Stimulated activated CD4-positive, alpha-beta T cell treated with anti-CD3 and anti-CD28 coated beads, Interleukin-12 subunit alpha, Interleukin-12 subunit beta, amount 100 ng/mL, for 24 hours (primary cell): ENCODE data around the gene C17orf78.
A peak's percentile ranks its signal among the peaks of the same experiment; 100 is the strongest.
"Not testable (repeated sequence)": the region's sequence is repeated elsewhere in the genome, so short reads cannot be mapped to it uniquely, and the experiment has no call there.

Experiments used
- DNase-seq, 2 experiments: peaks; one replicate each; pipeline ENCODE4 v3.0.0-alpha.2; 2020; ENCODE audit warnings: low read depth in 2 of 2

Gene C17orf78

DNA sequence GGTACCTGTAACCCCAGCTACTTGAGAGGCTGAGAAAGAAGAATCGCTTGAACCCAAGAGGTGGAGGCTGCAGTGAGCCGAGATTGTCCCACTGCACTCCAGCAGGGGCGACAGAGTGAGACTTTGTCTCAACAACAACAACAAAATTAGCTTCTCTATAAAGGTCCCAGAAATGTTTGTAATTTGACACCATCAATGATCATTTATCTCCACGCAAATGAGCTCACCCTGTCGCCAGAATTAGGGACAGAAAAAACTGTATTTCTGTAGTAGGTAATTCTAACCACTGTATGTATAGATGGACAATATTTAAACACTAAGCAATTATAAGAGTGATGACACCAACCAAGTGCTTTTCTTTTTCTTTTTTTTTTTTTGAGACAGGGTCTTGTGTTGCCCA is 10.7 kb downstream of the C17orf78 start:
- no peak for DNase-seq

DNA sequence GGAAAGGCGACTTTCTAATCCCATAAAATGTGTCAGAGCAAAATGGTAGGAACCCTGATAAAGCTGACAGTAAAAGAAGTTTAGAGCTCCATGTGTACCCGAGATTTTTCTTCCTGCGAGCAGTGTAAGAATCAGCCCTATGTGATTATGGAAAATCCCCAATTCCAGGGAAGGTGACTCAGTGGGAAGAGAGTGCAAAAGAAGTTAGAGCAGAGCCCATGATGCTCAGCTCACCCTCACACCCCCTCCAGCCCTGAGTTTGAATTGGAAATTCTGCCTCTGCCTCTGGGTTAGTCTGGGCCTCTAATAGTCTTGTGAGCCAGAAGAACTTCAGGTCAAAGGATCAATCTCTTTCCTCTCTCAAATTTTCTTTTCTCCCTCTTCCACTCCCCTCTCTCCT is 12.5 kb downstream of the C17orf78 start:
- DNase-seq, result no peak

DNA sequence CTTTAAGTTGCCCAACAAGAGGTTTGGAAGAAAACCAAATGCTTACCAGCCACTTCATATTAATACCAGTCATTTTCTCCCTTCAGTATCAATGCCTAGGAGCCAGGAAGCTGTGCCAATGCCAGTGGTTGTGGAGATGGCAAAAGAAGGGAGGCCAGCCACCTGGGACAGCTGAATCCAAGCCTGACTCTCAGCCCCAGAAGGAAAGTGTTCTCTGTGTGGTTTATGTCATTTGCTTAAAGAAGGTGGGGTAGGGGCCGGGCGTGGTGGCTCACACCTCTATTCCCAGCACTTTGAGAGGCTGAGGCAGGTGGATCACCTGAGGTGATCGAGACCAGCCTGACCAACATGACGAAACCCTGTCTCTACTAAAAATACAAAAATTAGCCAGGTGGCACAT is 13.4 kb downstream of the C17orf78 start:
- DNase-seq, result no peak

DNA sequence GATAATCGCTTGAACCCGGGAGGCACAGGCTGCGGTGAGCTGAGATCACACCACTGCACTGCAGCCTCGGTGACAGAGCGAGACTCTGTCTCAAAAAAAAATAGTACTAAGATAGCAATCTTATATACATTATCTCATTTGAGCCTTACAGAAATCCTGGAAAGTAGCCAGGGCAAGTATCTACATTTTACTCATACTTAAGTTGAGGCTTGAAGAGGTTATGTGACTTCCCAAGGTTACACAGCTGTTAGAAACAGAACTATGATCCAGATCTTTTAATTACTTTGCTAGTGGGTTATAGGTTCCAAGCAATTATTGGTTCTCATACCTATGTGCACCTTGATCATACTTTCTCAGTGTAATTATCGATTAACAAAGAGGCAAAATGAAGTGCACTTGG is 15.4 kb downstream of the C17orf78 start:
- no peak for DNase-seq

DNA sequence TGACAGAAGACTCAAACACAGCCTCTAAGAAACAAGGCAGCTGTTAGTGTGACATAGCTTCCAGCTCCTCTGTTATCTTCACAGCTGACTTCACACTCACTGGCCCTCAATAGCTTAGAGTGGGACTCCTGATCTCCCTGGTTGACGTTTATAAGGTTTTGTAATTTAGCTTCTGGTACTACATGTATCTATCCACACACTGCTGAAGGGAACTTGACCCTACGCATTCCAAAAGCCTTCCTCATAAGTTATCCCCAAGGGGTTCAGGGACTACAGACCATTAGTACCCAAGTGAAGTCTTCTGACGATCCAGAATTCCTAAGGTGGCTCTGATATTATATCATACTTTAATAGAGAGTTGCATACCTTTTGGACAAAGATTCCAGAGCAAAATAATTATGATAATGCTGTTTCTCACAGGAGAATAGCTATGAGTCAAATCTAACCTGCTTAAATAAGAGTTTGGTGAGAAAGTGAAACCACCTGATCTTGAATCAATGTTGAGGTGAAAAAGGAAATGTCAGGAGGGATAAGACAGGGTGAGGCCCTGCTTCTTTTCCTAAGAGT is 16.3 kb downstream of the C17orf78 start:
- DNase-seq, result no peak

DNA sequence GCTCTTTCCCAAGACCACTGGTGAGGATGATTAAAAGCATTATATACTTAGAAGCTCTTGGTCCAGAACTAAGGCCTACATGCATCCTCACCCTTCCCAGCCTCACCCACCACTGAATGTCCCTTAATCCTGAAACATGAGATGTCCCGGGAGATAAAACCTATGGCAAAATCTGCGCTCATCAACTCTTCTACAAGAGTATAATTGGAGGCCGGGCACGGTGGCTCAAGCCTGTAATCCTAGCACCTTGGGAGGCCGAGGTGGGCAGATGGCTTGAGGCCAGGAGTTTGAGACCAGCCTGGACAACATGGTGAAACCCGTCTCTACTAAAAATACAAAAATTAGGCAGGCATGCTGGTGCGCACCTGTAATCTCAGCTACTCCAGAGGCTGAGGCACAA is 17.6 kb downstream of the C17orf78 start:
- DNase-seq, result no peak

DNA sequence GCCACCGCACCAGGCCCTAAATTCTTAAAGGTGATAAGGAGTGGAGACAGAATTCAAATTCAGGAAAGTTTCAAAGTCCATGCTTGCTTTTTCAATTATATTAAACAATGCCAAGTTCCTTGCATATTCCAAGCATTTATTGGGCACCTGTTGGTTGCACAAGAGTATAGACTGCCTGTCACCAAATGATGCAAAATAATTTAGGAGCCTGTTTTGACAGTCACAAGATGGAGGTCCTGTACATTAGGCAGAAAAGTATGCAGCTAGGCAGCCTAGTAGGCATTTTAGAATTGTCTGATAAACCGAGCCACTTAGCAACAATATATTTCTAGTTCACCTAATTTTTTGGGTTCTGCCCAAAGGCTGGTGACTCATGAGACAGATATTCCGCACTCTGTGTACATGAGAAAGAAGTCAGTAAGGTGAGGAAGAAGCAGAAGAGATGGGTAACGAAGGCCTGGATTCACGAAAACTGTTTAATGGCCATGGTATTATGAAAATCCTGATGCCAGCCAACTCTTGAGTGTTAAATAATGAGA is 23.5 kb downstream of the C17orf78 start:
- DNase-seq, result no peak

DNA sequence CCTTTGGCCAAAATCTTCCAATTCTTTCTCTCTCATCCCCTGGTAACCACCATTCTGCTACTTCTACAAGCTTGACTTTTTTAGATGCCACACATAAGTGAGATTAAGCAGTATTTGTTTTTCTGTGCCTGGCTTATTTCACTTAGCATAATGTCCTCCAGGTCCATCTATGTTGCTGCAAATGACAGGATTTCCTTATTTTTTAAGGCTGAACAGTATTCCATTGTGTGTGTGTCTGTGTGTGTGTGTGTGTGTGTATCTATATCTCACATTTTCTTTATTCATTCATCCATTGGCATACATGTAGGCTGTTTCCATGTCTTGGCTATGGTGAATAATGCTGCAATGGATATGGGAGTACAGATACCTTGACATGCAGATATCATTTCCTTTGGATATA is 24.7 kb downstream of the C17orf78 start:
- no peak for DNase-seq

DNA sequence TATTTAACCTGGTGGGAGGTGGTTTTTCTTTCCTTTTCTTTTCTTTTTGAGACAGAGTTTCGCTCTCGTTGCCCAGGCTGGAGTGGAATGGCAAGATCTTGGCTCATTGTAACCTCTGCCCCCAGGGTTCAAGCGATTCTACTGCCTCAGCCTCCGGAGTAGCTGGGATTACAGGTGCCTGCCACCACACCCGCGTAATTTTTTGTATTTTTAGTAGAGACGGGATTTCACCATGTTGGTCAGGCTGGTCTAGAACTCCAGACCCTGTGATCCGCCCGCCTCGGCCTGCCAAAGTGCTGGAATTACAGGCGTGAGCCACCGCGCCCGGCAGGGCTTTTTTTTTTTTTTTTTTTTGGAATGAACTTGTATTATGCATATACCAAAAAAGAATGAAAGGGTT is 29.7 kb downstream of the C17orf78 start:
- DNase-seq, result not testable (repeated sequence)

DNA sequence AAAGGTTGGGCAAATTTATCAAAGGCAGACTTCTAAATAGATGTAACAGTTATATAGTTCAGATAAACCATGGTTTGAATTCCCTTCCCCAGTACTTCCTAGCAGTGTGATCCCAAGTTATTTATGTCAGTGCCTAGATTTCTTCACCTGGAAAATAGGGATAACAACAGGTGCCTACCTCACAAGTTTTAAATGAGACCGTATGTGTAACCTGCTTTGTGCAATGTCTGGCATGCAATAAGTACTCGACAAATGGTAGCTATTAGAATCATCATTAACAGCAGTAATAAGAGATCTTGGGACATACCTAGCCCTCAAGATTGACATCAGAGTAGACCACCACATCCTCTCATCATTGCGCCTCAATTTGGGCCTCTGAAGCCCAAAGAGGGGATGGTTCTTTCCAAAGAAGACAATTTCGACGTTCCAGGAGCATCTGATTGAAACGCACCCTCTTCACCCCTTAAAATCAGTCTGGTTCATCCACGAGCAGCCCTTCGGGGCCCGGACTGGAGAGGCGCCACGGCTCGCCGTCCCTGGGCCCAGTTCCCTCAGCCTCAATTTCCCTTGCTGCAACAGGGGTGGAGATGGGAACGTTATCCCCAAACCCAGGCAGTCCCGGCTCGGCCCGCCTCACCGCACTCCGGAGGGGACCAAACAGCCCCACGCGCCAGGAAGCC is 30.3 kb downstream of the C17orf78 start:
- no peak for DNase-seq

DNA sequence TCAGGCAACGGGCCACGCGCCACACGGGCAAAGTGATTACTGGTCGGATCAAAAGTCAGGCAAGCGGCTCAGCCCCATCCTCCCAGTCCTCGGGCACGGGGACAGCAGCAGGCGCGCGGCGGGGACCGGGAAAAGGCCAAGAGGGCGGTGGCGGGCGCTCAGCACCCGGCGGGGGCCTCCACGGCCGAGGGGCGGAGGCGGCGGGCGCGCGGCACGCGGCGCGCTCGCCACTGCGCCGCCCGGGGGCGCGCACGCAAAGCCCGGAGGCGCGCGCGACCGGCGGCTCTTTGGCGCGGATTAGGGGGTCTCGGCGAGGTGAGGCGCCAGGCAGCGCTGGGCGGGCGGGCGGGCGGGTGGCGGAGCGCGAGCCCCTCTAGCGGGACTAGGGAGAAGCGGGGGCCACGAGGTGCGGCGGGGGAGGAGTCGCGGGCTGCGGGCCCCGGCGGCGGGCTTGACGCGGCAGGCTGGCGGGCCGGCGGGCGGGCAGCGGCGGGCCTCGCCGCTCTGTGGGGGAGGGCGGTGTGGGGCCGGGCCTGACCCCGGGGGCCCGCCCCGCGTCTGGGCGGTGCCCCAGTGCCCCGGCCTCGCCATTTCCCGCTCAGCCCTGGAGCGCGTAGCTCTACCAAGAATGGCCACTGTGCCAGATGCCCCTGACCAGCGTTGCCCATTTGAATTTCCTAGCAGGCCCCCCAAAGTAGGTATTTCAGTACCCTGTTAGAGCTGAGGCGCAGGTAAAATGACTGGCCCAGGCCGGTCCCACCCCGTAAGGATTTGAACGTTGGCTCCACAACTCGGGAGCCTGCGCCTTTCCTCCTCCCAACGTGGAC is 31.1 kb downstream of the C17orf78 start, which contains the start of the genes ACACA and TADA2A:
ACACA (minus strand) TSS at position 202 of the 827 bp plus-strand sequence. CDS start 537 bp downstream, outside the sequence.
TADA2A (plus strand) TSS at position 252 of the 827 bp plus-strand sequence. CDS start 4,480 bp downstream, outside the sequence.
- peak; percentile 61 to 73 for DNase-seq

DNA sequence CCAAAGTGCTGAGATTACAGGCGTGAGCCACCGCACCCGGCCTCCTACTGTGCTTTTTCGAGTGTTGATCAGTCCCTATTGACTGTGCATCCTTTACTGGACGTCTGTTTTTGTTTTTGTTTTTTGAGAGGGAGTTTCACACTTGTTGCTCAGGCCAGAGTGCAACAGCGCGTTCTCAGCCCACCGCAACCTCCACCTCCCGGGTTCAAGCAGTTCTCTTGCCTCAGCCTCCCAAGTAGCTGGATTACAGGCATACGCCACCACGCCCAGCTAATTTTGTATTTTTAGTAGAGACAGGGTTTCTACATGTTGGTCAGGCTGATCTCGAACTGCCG is 32.3 kb downstream of the C17orf78 start:
- DNase-seq, result not testable (repeated sequence)

DNA sequence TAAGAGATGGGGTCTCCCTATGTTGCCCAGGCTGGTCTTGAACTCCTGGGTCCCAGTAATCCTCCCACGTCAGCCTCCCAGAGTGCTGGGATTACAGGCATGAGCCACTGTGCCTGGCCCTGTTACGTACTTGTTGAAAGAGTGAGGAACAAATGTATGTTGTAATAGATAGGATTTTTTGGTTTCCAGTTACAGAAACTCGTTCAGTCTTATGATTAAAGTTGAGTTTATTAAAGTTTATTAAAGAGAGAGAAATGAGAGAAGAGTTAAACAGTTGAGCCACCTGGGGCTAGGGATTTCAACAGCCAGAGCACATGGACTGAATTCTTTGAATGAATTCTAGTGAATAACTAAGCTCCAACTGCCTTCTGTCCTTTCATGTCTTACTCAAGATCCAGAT is 34.6 kb downstream of the C17orf78 start:
- DNase-seq, result no peak

DNA sequence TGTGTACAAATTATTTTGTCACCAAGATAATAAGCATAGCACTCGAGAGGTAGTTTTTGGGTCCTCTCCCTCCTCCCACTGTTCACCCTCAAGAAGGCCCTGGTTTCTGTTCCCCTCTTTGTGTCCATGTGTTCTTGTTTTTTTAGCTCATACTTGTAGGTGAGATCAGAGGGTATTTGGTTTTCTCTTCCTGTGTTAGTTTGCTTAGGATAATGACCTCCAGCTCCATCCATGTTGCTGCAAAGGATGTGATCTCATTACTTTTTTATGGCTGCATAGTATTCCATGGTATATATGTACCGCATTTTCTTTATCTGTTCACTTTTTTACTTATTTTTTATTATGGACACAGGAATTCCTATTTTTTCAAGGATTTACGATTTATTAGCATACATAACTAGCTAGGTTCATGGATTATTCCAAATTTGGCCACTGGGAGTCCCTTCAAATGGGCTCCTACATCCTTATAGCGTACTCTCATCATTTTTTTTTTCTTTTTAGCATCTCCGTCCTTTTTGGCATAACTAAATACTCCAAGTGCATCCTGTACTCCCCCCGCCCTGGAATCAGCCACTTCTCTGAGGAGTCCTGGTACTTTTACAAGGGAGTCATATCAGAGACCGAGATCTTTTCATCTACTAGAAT is 38.2 kb downstream of the C17orf78 start:
- DNase-seq, result no peak

DNA sequence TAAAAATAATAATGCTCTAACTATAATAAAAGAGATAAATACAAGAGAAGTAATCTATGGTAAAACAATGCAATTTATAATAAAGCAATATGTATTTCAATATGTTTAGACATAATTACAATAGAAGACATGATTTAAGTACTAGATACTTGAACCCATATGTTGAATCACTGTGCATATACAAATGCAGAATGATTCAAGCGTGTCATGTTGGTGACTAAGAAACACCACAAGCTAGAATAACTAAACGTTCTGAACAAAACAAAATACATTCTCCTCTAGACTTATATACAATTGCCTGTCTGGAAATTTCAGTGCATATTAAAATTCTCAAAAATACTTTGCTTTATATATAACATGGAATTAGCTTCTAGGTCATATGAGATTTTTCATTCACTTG is 42.1 kb downstream of the C17orf78 start:
- DNase-seq, result no peak

DNA sequence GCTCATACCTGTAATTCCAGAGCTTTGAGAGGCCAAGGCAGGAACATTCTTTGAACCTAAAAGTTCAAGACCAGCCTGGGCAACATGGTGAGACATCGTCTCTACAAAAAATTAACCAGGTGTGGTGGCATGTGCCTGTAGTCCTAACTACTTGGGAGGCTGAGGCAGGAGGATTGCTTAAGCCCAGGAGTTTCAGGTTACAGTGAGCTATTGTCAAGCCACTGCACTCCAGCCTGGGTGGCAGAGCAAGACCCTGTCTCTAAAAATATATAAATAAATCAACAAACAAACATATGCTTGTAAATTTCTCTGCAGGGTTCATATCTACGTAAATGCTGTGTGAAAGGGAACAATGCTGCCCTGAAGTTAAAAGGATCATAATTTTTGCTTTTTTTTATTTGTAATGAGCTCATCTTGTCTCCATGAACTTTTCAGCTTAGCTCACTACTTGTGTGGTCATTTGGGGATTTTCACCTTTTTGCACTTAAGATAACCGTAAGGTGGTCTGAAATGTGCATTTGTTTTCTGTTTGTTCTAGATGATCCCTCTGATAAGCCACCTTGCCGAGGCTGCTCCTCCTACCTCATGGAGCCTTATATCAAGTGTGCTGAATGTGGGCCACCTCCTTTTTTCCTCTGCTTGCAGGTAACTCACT is 47.3 kb downstream of the C17orf78 start:
- no peak for DNase-seq

DNA sequence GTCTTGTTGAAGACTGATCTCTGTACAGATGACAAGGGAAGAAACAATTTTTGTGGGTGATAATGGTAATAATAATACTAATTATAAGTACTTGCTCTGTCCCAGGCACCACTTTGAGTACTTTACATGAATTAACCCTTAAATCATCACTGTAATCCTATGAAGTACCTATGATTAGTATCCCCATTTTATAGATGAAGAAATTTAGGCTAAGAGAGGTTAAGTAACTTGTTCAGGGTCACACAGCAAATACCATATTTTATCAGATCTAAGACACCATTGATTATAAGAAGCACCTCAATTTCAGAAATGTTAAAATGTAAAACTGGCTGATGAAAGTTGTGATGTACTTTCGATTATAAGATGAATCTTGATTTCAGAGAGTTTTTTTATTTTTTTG is 49.5 kb downstream of the C17orf78 start:
- no peak for DNase-seq

DNA sequence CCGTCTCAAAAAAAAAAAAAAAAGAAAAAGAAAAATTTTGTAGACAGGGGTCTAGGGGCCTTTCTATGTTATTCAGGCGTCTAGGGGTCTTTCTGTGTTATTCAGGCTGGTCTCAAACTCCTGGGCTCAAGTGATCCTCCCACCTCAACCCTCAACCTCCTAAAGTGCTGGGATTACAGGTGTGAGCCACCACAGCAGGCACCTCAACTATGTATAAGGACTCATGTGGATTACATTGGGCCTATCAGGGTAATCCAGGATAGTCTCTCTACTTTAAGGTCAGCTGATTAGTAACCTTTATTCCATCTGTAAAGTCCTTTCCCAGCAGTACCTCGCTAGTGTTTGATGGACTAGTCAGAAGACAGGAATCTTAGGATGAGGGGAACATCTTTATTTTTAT is 53.3 kb downstream of the C17orf78 start:
- DNase-seq, result no peak

DNA sequence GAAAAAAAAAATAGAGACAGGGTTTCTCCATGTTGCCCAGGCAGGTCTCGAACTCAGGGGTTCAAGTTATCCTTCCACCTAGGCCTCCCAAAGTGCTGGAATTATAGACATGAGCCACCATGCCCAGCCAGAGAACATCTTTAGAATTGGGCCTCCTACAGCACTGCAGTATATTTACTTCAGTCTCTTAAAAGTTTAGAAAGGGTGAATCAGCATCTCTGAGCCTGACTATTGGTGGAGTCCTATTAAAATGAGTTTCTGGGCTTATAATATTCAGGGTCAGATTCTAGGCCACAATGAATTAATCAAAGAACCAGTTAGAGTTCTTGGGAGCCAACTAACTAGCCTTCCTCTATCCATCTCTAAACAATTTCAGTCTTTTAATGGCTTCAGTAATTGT is 53.7 kb downstream of the C17orf78 start:
- DNase-seq, result no peak

DNA sequence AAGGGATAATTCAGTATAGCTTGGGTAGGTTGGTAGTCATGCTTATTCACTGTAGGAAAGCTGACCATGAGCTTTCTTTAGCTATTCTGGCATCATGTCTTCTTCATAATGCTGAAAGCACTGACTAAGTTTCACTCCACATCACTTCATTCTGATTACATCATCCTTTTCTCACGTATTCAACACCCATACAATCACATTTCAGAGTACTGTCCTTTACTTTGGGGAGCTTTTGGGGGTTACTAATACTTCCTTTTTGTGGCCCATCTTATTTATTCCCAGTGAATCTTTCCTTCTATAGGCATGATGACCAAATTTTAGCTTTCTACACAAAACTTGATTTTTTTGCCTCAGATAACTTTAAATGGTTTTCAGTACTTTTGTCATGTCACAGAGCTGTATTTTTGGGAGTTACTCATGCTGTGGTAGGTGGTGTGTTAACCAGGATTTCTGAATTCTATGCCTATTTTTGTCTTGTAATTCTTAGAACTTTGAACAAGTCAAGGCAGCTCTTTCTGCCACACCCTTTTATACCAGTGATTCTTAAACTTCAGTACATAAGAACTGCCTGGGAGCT is 54.4 kb downstream of the C17orf78 start:
- DNase-seq, result no peak

DNA sequence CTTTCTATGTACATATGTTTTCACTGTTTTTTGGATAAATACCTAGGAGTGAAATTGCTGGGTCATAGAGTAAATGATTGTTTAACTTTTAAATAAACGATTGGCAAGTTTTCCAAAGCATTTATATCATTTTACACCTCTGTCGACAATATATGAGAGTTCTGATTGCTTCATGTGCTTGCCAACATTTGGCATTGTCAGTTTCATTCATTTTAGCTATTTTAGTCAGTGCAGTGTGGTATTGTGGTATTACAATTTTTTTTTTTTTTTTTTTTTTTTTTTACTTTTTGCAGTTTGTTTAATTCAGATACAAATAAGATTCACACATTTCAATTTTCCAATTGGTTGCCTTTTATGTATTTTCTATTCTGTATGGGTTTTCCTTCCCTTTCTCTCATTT is 56.9 kb downstream of the C17orf78 start:
- no peak for DNase-seq
